WERI-Rb-1 (cell line): ENCODE results near the gene G2E3.
"Not testable (repeated sequence)": the region's sequence is repeated elsewhere in the genome, so short reads cannot be mapped to it uniquely, and the experiment has no call there.

ENCODE experiments used
- DNase-seq: peaks from one replicate; pipeline ENCODE4 v3.0.0-alpha.2; 2020
- H3K27ac ChIP-seq: fragments of 250-450 bp; sonication (Bioruptor Pico); 2 replicates; pipeline ENCODE4 v1.5.1; 2020; ENCODE audit warnings: mild to moderate bottlenecking, moderate library complexity
- H3K27me3 ChIP-seq: fragments of 250-450 bp; sonication (Bioruptor Pico); 2 replicates; pipeline ENCODE4 v1.5.1; 2021; ENCODE audit warnings: mild to moderate bottlenecking, low read depth, moderate library complexity; ENCODE audit not compliant: insufficient read depth, severe bottlenecking
- H3K36me3 ChIP-seq: fragments of 250-450 bp; sonication (Bioruptor Pico); 2 replicates; pipeline ENCODE4 v1.5.1; 2020; ENCODE audit warnings: mild to moderate bottlenecking, moderate library complexity
- H3K4me3 ChIP-seq: 2 replicates; pipeline ENCODE4 v1.5.1; 2011; ENCODE audit warnings: low read depth, mild to moderate bottlenecking, control low read depth, low read length
- H3K9me3 ChIP-seq: fragments of 250-450 bp; sonication (Bioruptor Pico); 2 replicates; pipeline ENCODE4 v1.5.1; 2021; ENCODE audit warnings: mild to moderate bottlenecking, moderate library complexity; ENCODE audit not compliant: severe bottlenecking
- TF ChIP-seq, protein P1 (sequence below): IDR thresholded peaks from 2 replicates; pipeline ENCODE4 v1.5.1; 2011; ENCODE audit warnings: low read depth, mild to moderate bottlenecking, control low read depth, inconsistent platforms, low read length

Gene G2E3

GRCh38 chr14:30597504-30597903 is 38.5 kb downstream of the G2E3 start:
- Histone ChIP-seq H3K9me3 (no peaks in the 10 kb centered on the region), H3K36me3 (peaks cover 57% of the 10 kb centered on the region), H3K27me3 (no peaks in the 10 kb centered on the region), H3K27ac (no peak overlapping the region), H3K4me3 (no peak overlapping the region)
- no peak for DNase-seq
- TF ChIP-seq, protein P1, sequence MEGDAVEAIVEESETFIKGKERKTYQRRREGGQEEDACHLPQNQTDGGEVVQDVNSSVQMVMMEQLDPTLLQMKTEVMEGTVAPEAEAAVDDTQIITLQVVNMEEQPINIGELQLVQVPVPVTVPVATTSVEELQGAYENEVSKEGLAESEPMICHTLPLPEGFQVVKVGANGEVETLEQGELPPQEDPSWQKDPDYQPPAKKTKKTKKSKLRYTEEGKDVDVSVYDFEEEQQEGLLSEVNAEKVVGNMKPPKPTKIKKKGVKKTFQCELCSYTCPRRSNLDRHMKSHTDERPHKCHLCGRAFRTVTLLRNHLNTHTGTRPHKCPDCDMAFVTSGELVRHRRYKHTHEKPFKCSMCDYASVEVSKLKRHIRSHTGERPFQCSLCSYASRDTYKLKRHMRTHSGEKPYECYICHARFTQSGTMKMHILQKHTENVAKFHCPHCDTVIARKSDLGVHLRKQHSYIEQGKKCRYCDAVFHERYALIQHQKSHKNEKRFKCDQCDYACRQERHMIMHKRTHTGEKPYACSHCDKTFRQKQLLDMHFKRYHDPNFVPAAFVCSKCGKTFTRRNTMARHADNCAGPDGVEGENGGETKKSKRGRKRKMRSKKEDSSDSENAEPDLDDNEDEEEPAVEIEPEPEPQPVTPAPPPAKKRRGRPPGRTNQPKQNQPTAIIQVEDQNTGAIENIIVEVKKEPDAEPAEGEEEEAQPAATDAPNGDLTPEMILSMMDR = no peak

DNA sequence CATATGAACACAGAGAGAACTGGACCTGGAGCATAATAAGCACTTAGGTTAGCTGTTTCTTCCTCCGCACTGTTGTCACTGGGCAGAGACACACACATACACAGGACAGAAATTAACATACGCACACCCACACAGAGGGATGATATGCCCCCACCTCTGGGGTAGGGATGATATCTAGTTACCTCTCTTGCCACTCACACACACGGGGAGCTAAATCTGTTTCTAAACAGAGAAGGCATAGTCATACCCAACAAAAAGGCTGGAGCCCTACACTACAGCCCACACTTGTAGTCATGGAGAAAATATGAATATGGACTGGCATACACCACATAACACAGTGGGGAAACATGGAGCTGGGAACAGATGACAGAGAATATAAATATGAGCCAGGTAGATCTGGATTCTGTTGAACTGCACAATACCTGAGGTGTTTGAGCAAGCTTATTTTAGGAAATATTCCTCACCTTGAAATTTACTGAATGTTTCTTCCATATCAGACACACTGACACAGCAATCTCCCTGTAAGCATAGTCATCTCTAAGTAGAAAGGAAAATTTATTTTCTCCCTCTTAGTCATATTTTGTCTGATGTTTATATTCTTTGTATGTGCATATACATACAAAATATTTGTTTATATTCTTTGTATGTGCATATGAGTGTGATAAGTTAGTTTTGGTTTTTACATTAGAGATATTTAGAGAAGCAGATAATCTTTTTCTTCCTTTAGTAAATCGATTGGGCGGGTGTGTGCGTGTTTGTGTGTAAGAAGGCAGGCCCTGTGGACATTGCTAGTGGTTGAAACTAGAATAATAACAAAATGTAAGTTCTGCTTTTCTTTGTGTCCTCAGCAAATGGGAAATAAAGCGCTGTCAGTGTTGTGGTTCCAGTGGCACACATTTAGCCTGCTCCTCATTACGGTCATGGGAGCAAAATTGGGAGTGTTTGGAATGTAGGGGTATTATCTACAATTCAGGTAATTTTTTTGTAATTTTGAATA is 42.3 kb downstream of the G2E3 start:
- no peaks in the 10 kb centered on the region for H3K9me3 ChIP-seq
- TF ChIP-seq, protein P1 = no peak
- peaks cover 77% of the 10 kb centered on the region for H3K36me3 ChIP-seq
- no peak overlapping the region for H3K4me3 ChIP-seq
- no peak overlapping the region for H3K27ac ChIP-seq
- no peak for DNase-seq
- H3K27me3 ChIP-seq = no peaks in the 10 kb centered on the region

DNA sequence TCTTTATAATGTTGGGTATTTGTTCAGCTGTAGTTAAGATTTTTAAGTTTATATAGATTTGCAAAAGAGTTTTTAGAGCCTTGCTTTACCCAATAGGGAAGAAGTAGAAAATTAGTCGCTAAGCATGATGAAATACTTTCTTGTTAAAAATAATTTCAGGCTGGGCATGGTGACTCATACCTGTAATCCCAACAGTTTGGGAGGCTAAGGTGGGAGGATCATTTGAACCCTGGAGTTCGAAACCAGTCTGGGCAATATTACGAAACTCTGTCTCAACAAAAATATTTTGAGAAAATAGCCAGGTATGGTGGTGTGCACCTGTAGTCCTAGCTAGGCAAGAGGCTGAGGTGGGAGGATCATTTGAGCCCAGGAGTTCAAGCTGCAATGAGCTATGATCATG is 44.4 kb downstream of the G2E3 start:
- Histone ChIP-seq H3K27me3 (no peaks in the 10 kb centered on the region), H3K36me3 (peaks cover 73% of the 10 kb centered on the region), H3K4me3 (no peak overlapping the region), H3K9me3 (no peaks in the 10 kb centered on the region), H3K27ac (no peak overlapping the region)
- no peak for DNase-seq
- TF ChIP-seq, protein P1 = no peak

GRCh38 chr14:30604696-30605095 is 45.7 kb downstream of the G2E3 start:
- peaks cover 66% of the 10 kb centered on the region for H3K36me3 ChIP-seq
- H3K27ac ChIP-seq, H3K4me3 ChIP-seq, H3K27me3 ChIP-seq, DNase-seq, H3K9me3 ChIP-seq: not testable (repeated sequence)

DNA sequence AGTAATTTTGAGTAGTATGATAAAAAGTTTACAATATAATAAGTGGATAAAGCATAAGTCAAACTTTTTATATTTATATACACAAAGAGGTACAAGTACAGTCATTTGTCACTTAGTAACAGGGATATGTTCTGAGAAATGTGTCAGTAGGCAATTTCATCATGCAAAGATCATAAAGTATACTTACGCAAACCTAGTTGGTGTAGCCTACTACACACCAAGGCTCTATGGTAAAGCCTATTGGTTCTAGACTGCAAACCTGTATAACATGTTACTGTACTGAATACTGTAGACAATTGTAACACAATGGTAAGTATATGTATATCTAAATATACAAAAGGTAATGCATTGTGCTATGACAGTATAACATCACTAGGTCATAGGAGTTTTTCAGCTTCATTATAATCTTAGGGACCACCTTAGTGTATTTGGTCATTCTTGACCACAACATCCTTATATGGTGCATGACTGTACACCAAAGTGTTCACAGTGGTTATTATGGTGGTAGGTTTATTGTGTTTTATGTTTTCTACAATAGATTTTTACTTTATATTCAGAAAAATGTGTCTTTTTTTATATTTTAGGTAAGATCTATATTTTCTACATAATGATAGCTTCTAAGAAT is 48.3 kb downstream of the G2E3 start:
- H3K4me3 ChIP-seq = no peak overlapping the region
- TF ChIP-seq, protein P1 = no peak
- peaks cover 55% of the 10 kb centered on the region for H3K36me3 ChIP-seq
- no peak overlapping the region for H3K27ac ChIP-seq
- DNase-seq = no peak
- H3K9me3 ChIP-seq = no peaks in the 10 kb centered on the region
- no peaks in the 10 kb centered on the region for H3K27me3 ChIP-seq

DNA sequence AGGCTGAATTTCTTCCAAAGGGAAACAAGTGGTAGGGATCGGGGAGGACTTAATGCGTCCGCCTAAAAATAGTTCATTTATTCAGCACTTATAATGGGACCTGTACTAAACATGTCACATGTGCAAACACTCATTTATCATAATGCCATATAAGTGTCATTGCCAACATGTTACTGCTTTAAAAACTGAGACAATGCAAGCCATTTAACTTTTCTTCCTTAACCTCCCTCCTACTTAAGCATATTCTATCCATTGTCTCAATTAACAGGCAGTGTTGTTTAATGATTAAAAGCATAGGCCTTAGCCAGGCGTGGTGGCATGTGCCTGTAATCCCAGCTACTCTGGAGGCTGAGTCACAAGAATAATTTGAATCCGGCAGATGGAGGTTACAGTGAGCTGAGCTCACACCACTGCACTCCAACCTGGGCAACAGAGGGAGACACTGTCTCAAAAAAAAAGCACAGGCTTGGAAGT is 49.6 kb downstream of the G2E3 start:
- DNase-seq = no peak
- Histone ChIP-seq H3K36me3 (peaks cover 46% of the 10 kb centered on the region), H3K9me3 (no peaks in the 10 kb centered on the region), H3K27me3 (no peaks in the 10 kb centered on the region), H3K27ac (no peak overlapping the region), H3K4me3 (no peak overlapping the region)
- TF ChIP-seq, protein P1 = no peak
